HG03060 (cell line): Measurements from ENCODE around the gene RNF13.
"Not testable (repeated sequence)": the region's sequence is repeated elsewhere in the genome, so short reads cannot be mapped to it uniquely, and the experiment has no call there.

ENCODE experiments used
- ATAC-seq: cut with Tn5 transposase; IDR thresholded peaks from one replicate; pipeline ENCODE4 v1.9.1; 2021; ENCODE audit warnings: low read depth, moderate number of reproducible peaks; ENCODE audit not compliant: unreplicated experiment

The RNF13 gene

GRCh38 chr3:149800693-149801092, 12.3 kb upstream of the RNF13 start:
- ATAC-seq = no peak

- ATAC-seq = no peak
These were observed 11.8 kb upstream of the RNF13 start for GRCh38 chr3:149801195-149801594.

GRCh38 chr3:149801639-149802038, 11.4 kb upstream of the RNF13 start:
- ATAC-seq = no peak

- no peak for ATAC-seq
These were observed 6.7 kb upstream of the RNF13 start for GRCh38 chr3:149806171-149806778.

GRCh38 chr3:149808209-149808829, 4.7 kb upstream of the RNF13 start:
- ATAC-seq = no peak

GRCh38 chr3:149809699-149810098, 3.3 kb upstream of the RNF13 start:
- ATAC-seq = no peak

GRCh38 chr3:149810846-149811245, 2.2 kb upstream of the RNF13 start:
- ATAC-seq = no peak

GRCh38 chr3:149812165-149812605, 830 bp upstream of the RNF13 start:
- peak; percentile 2 for ATAC-seq

GRCh38 chr3:149813367-149814281, 609 bp downstream of the RNF13 start:
- peak; percentile 2 for ATAC-seq

- no peak for ATAC-seq
These were observed 2.3 kb downstream of the RNF13 start for GRCh38 chr3:149815321-149815720.

GRCh38 chr3:149815728-149816127, 2.7 kb downstream of the RNF13 start:
- no peak for ATAC-seq

- ATAC-seq = no peak
These were observed 3.3 kb downstream of the RNF13 start for GRCh38 chr3:149816311-149816710.

GRCh38 chr3:149816986-149817385, 4.0 kb downstream of the RNF13 start:
- no peak for ATAC-seq

- no peak for ATAC-seq
These were observed 6.4 kb downstream of the RNF13 start for GRCh38 chr3:149819432-149819831.

GRCh38 chr3:149820183-149820582, 7.2 kb downstream of the RNF13 start:
- no peak for ATAC-seq

- no peak for ATAC-seq
These were observed 13.6 kb downstream of the RNF13 start for GRCh38 chr3:149826636-149827035.

- ATAC-seq = no peak
These were observed 15.4 kb downstream of the RNF13 start for GRCh38 chr3:149828390-149828789.

- ATAC-seq = not testable (repeated sequence)
These were observed 16.6 kb downstream of the RNF13 start for GRCh38 chr3:149829631-149830030.

- ATAC-seq = no peak
These were observed 17.9 kb downstream of the RNF13 start for GRCh38 chr3:149830902-149831301.

GRCh38 chr3:149831321-149831720, 18.3 kb downstream of the RNF13 start:
- no peak for ATAC-seq

- ATAC-seq = no peak
These were observed 19.1 kb downstream of the RNF13 start for GRCh38 chr3:149832086-149832485.
